T-helper 9 cell (primary cell): ENCODE data around the gene CLEC1B.
"Not testable (repeated sequence)": the region's sequence is repeated elsewhere in the genome, so short reads cannot be mapped to it uniquely, and the experiment has no call there.

Experiments
- DNase-seq: peaks from one replicate; pipeline ENCODE4 v3.0.0-alpha.2; 2020

The CLEC1B gene

GRCh38 chr12:9973949-9974348 lies 25.0 kb downstream of the CLEC1B start:
- no peak for DNase-seq

- no peak for DNase-seq
Measured at GRCh38 chr12:9971181-9971580, 27.7 kb downstream of the CLEC1B start, which contains the start of gene CLEC12A. CLEC12A (plus strand) TSS chr12:9971409; CDS start chr12:9971597, 188 bp downstream.

- no peak for DNase-seq
Measured at GRCh38 chr12:9969673-9970072, 29.2 kb downstream of the CLEC1B start.

- no peak for DNase-seq
Measured at GRCh38 chr12:9961901-9962300, 37.0 kb downstream of the CLEC1B start.

GRCh38 chr12:9961106-9961505 lies 37.8 kb downstream of the CLEC1B start:
- DNase-seq, result no peak

GRCh38 chr12:9960590-9960989 lies 38.3 kb downstream of the CLEC1B start:
- no peak for DNase-seq

GRCh38 chr12:9957834-9958233 lies 41.1 kb downstream of the CLEC1B start:
- no peak for DNase-seq

GRCh38 chr12:9952954-9953729 lies 45.8 kb downstream of the CLEC1B start:
- not testable (repeated sequence) for DNase-seq

- DNase-seq, result peak; percentile 8
Measured at GRCh38 chr12:9951026-9951675, 47.8 kb downstream of the CLEC1B start.

- DNase-seq, result no peak
Measured at GRCh38 chr12:9948606-9949296, 50.2 kb downstream of the CLEC1B start.

GRCh38 chr12:9947674-9948073 lies 51.2 kb downstream of the CLEC1B start:
- DNase-seq, result no peak

GRCh38 chr12:9944391-9944790 lies 54.5 kb downstream of the CLEC1B start:
- no peak for DNase-seq

- no peak for DNase-seq
Measured at GRCh38 chr12:9943240-9943639, 55.7 kb downstream of the CLEC1B start.
